Measurements from ENCODE around the gene TATDN2.

TATDN2 gene

GRCh38 chr3:10215578-10216368 lies 32.5 kb upstream of the TATDN2 start:
- H3K4me3 ChIP-seq (ENCODE audit: low read depth, low read length), result no peak overlapping the region
- no peak for TF ChIP-seq CTCF (IDR thresholded peaks at IDR 0.05; ENCODE audit: low read depth, low read length)

GRCh38 chr3:10217359-10217758 lies 30.9 kb upstream of the TATDN2 start:
- TF ChIP-seq CTCF (IDR thresholded peaks at IDR 0.05; ENCODE audit: low read depth, low read length), result no peak
- H3K4me3 ChIP-seq (ENCODE audit: low read depth, low read length), result no peak overlapping the region

GRCh38 chr3:10219737-10220136 lies 28.5 kb upstream of the TATDN2 start:
- TF ChIP-seq CTCF (IDR thresholded peaks at IDR 0.05; ENCODE audit: low read depth, low read length), result no peak
- no peak overlapping the region for H3K4me3 ChIP-seq (ENCODE audit: low read depth, low read length)

- H3K4me3 ChIP-seq (ENCODE audit: low read depth, low read length), result no peak overlapping the region
- no peak for TF ChIP-seq CTCF (IDR thresholded peaks at IDR 0.05; ENCODE audit: low read depth, low read length)
Measured at GRCh38 chr3:10223676-10224639, 24.3 kb upstream of the TATDN2 start.

- peak; percentile 79 for TF ChIP-seq CTCF (IDR thresholded peaks at IDR 0.05; ENCODE audit: low read depth, low read length)
- no peak overlapping the region for H3K4me3 ChIP-seq (ENCODE audit: low read depth, low read length)
Measured at GRCh38 chr3:10224794-10225665, 23.2 kb upstream of the TATDN2 start.

- no peak overlapping the region for H3K4me3 ChIP-seq (ENCODE audit: low read depth, low read length)
- TF ChIP-seq CTCF (IDR thresholded peaks at IDR 0.05; ENCODE audit: low read depth, low read length), result no peak
Measured at GRCh38 chr3:10226293-10226692, 22.0 kb upstream of the TATDN2 start.

Data from WI38 (cell line).